Loucy (cell line): ENCODE results near the gene DOCK3.

ENCODE experiments used
- H2AFZ ChIP-seq: fragments of 200-600 bp; sonication (generic); 2 replicates; pipeline ENCODE4 v1.6.0; 2016; ENCODE audit warnings: antibody characterized with exemption, mild to moderate bottlenecking, low read length, moderate library complexity
- H3F3A ChIP-seq: fragments of 200-600 bp; 2 replicates; pipeline ENCODE4 v1.6.0; 2016; ENCODE audit warnings: antibody characterized with exemption, low read depth, mild to moderate bottlenecking
- H3K27me3 ChIP-seq: fragments of 200-600 bp; sonication (generic); 2 replicates; pipeline ENCODE4 v1.6.1; 2014; ENCODE audit warnings: low read length, mild to moderate bottlenecking; ENCODE audit not compliant: insufficient read depth, poor library complexity, severe bottlenecking
- H3K36me3 ChIP-seq: fragments of 200-600 bp; sonication (generic); 2 replicates; pipeline ENCODE4 v1.6.1; 2016; ENCODE audit warnings: low read length; ENCODE audit not compliant: insufficient read depth
- H3K4me1 ChIP-seq: fragments of 200-600 bp; sonication (generic); 2 replicates; pipeline ENCODE4 v1.5.1; 2014; ENCODE audit warnings: low read length, mild to moderate bottlenecking; ENCODE audit not compliant: insufficient read depth, poor library complexity, severe bottlenecking
- H3K4me2 ChIP-seq: fragments of 200-600 bp; sonication (generic); 2 replicates; pipeline ENCODE4 v1.6.0; 2014; ENCODE audit warnings: antibody characterized with exemption, low read length, low read depth, mild to moderate bottlenecking; ENCODE audit not compliant: poor library complexity, severe bottlenecking
- H3K4me3 ChIP-seq: fragments of 200-600 bp; sonication (generic); 2 replicates; pipeline ENCODE4 v1.5.1; 2014; ENCODE audit warnings: low read length, mild to moderate bottlenecking, mixed read lengths; ENCODE audit not compliant: poor library complexity, severe bottlenecking
- H3K79me2 ChIP-seq: fragments of 200-600 bp; sonication (generic); 2 replicates; pipeline ENCODE4 v1.6.1; 2014; ENCODE audit warnings: low read length; ENCODE audit not compliant: insufficient read depth
- H3K9ac ChIP-seq: fragments of 200-600 bp; sonication (generic); 2 replicates; pipeline ENCODE4 v1.6.0; 2014; ENCODE audit warnings: mild to moderate bottlenecking, low read depth, low read length, moderate library complexity; ENCODE audit not compliant: poor library complexity, severe bottlenecking
- H3K9me2 ChIP-seq: fragments of 200-600 bp; sonication (generic); replicated peaks from 2 replicates; pipeline ENCODE4 v1.6.1; 2016; ENCODE audit warnings: low read depth, low read length, mixed read lengths
- H3K9me3 ChIP-seq: fragments of 200-600 bp; sonication (generic); 2 replicates; pipeline ENCODE4 v1.6.1; 2014; ENCODE audit warnings: mild to moderate bottlenecking, antibody characterized with exemption, low read length, low read depth; ENCODE audit not compliant: insufficient read depth
- H4K20me1 ChIP-seq: fragments of 200-600 bp; sonication (generic); 2 replicates; pipeline ENCODE4 v1.6.0; 2014; ENCODE audit warnings: antibody characterized with exemption, low read length, mild to moderate bottlenecking; ENCODE audit not compliant: insufficient read depth, poor library complexity, severe bottlenecking
- CTCF ChIP-seq: fragments of 200-600 bp; sonication (generic); conservative IDR thresholded peaks from 2 replicates; pipeline ENCODE4 v1.5.1; 2014; ENCODE audit warnings: mild to moderate bottlenecking, antibody characterized with exemption, low read length
- EZH2phosphoT487 ChIP-seq: fragments of 200-600 bp; IDR thresholded peaks from 2 replicates; pipeline ENCODE4 v1.6.1; 2018; ENCODE audit warnings: antibody characterized with exemption, mild to moderate bottlenecking, moderate library complexity, borderline replicate concordance

DOCK3 gene

GRCh38 chr3:51389423-51390183 lies 714.9 kb downstream of the DOCK3 start:
- H3K4me3 ChIP-seq = peak overlapping the region; percentile 82
- H3K4me1 ChIP-seq = peaks cover 55% of the 10 kb centered on the region
- peaks cover 72% of the 10 kb centered on the region for H4K20me1 ChIP-seq
- H3K4me2 ChIP-seq = peak overlapping the region; percentile 88
- TF ChIP-seq EZH2phosphoT487 = no peak
- peak; percentile 82 for TF ChIP-seq CTCF
- peaks cover 4% of the 10 kb centered on the region; the same call in 1 of the 2 replicates for H3F3A ChIP-seq
- no peak overlapping the region for H2AFZ ChIP-seq
- peaks cover 88% of the 10 kb centered on the region for H3K79me2 ChIP-seq
- H3K36me3 ChIP-seq = peaks cover 34% of the 10 kb centered on the region; the same call in 1 of the 2 replicates
- no peak overlapping the region for H3K9ac ChIP-seq
- H3K9me2 ChIP-seq = no peaks in the 10 kb centered on the region
- no peaks in the 10 kb centered on the region for H3K9me3 ChIP-seq
- H3K27me3 ChIP-seq = no peaks in the 10 kb centered on the region

- Histone ChIP-seq H3K27me3 (no peaks in the 10 kb centered on the region), H3K9ac (peak overlapping the region; percentile 67), H3F3A (peaks cover 4% of the 10 kb centered on the region; the same call in 1 of the 2 replicates), H3K4me2 (peak overlapping the region; percentile 88), H3K36me3 (peaks cover 43% of the 10 kb centered on the region; the same call in 1 of the 2 replicates), H3K4me1 (peaks cover 57% of the 10 kb centered on the region), H3K79me2 (peaks cover 93% of the 10 kb centered on the region), H2AFZ (no peak overlapping the region), H4K20me1 (peaks cover 81% of the 10 kb centered on the region), H3K4me3 (peak overlapping the region; percentile 82), H3K9me3 (no peaks in the 10 kb centered on the region), H3K9me2 (no peaks in the 10 kb centered on the region)
- TF ChIP-seq EZH2phosphoT487 = no peak
- no peak; the same call in 1 of the 2 replicates for TF ChIP-seq CTCF
Observed at GRCh38 chr3:51390246-51391074, 715.7 kb downstream of the DOCK3 start.

GRCh38 chr3:51391075-51391565 lies 716.4 kb downstream of the DOCK3 start, which contains the start of gene RBM15B:
TSS of gene RBM15B (plus strand) at chr3:51391285. CDS start at chr3:51391400, 115 bp downstream.
- peaks cover 79% of the 10 kb centered on the region for H4K20me1 ChIP-seq
- H3K36me3 ChIP-seq = peaks cover 50% of the 10 kb centered on the region; the same call in 1 of the 2 replicates
- peak within 1 kb of the TSS; percentile 82 for H3K4me3 ChIP-seq
- H3K4me1 ChIP-seq = peaks cover 57% of the 10 kb centered on the region
- H2AFZ ChIP-seq = peak within 1 kb of the TSS; percentile 44; the same call in 1 of the 2 replicates
- H3K27me3 ChIP-seq = no peaks in the 10 kb centered on the region
- peaks cover 88% of the 10 kb centered on the region for H3K79me2 ChIP-seq
- H3K9me3 ChIP-seq = no peaks in the 10 kb centered on the region
- H3K9me2 ChIP-seq = no peaks in the 10 kb centered on the region
- peak within 1 kb of the TSS; percentile 83 for H3K9ac ChIP-seq
- H3F3A ChIP-seq = peaks cover 4% of the 10 kb centered on the region; the same call in 1 of the 2 replicates
- no peak for TF ChIP-seq EZH2phosphoT487
- peak; percentile 72; the same call in 1 of the 2 replicates for TF ChIP-seq CTCF
- peak within 1 kb of the TSS; percentile 88 for H3K4me2 ChIP-seq
